ENCODE results near the gene SLC22A23. TPM values are rescaled to one million over a fixed set of nuclear protein-coding genes. Genes with fewer than 3 reads are reported as not detected.
A peak's percentile ranks its signal among the peaks of the same experiment; 100 is the strongest.

The SLC22A23 gene
- total RNA-seq, 4 donors from 2014 or later: 26.6 to 42.6 (median 37.6) TPM

GRCh38 chr6:3501826-3502500 is 45.1 kb upstream of the SLC22A23 start:
- 59 to 67% methylated on average over 6 of the region's 6 CpGs for WGBS, 2 donors
- H3K4me3 ChIP-seq: no peak overlapping the region
- TF ChIP-seq CTCF (IDR thresholded peaks at IDR 0.05) (no peak), POLR2A (IDR thresholded peaks at IDR 0.05) (no peak)
- no peaks in the 10 kb centered on the region for H3K27me3 ChIP-seq
- no peaks in the 10 kb centered on the region for H3K36me3 ChIP-seq
- peaks cover 0 to 50% (median 13%) of the 10 kb centered on the region in 3 donors for H3K4me1 ChIP-seq
- no peak for DNase-seq
- H3K9me3 ChIP-seq: no peaks in the 10 kb centered on the region
- H3K27ac ChIP-seq: peak overlapping the region in 1 of 4 donors; percentile 64
- intact Hi-C loops (cut with DNase I): no loop called here

GRCh38 chr6:3500262-3501014 is 43.6 kb upstream of the SLC22A23 start:
- no peak for TF ChIP-seq CTCF (IDR thresholded peaks at IDR 0.05)
- TF ChIP-seq POLR2A (IDR thresholded peaks at IDR 0.05): no peak
- Histone ChIP-seq H3K27me3 (no peaks in the 10 kb centered on the region), H3K27ac (peak overlapping the region in 3 of 4 donors; percentile 13 to 64 (median 59)), H3K36me3 (no peaks in the 10 kb centered on the region), H3K9me3 (no peaks in the 10 kb centered on the region), H3K4me1 (peaks cover 0 to 45% (median 13%) of the 10 kb centered on the region in 3 donors), H3K4me3 (no peak overlapping the region)
- 51 to 65% methylated on average over 7 of the region's 7 CpGs for WGBS, 2 donors
- intact Hi-C loops (cut with DNase I): no loop called here
- no peak for DNase-seq

- H3K4me1 ChIP-seq: peaks cover 0 to 45% (median 13%) of the 10 kb centered on the region in 3 donors
- WGBS, 2 donors: 92 to 100% methylated on average over 1 of the region's 1 CpG
- no peak for DNase-seq
- H3K27ac ChIP-seq: no peak overlapping the region
- no peaks in the 10 kb centered on the region for H3K36me3 ChIP-seq
- intact Hi-C loops (cut with DNase I): no loop called here
- H3K9me3 ChIP-seq: no peaks in the 10 kb centered on the region
- no peak overlapping the region for H3K4me3 ChIP-seq
- TF ChIP-seq POLR2A (IDR thresholded peaks at IDR 0.05) (no peak), CTCF (IDR thresholded peaks at IDR 0.05) (no peak)
- H3K27me3 ChIP-seq: no peaks in the 10 kb centered on the region
Measured at GRCh38 chr6:3499603-3500002, 42.8 kb upstream of the SLC22A23 start.

GRCh38 chr6:3496395-3496794 is 39.5 kb upstream of the SLC22A23 start:
- Histone ChIP-seq H3K27me3 (peaks cover 0 to 4% (median 0%) of the 10 kb centered on the region in 4 donors), H3K9me3 (no peaks in the 10 kb centered on the region), H3K4me3 (no peak overlapping the region), H3K4me1 (peaks cover 0 to 30% (median 10%) of the 10 kb centered on the region in 3 donors), H3K36me3 (no peaks in the 10 kb centered on the region), H3K27ac (no peak overlapping the region)
- intact Hi-C loops (cut with DNase I): no loop called here
- DNase-seq: no peak
- no peak for TF ChIP-seq POLR2A (IDR thresholded peaks at IDR 0.05)
- 69 to 71% methylated on average over 1 of the region's 1 CpG for WGBS, 2 donors

GRCh38 chr6:3494391-3495100 is 37.7 kb upstream of the SLC22A23 start:
- WGBS, 2 donors: 80% methylated on average over 7 of the region's 7 CpGs
- no peak overlapping the region for H3K27ac ChIP-seq
- DNase-seq: no peak

More at GRCh38 chr6:3494391-3495100, 37.7 kb upstream of the SLC22A23 start:
- no peak overlapping the region for H3K4me3 ChIP-seq
- no peak for TF ChIP-seq POLR2A (IDR thresholded peaks at IDR 0.05)
- no peak for TF ChIP-seq CTCF (IDR thresholded peaks at IDR 0.05)
- H3K4me1 ChIP-seq: peaks cover 0 to 16% (median 3%) of the 10 kb centered on the region in 3 donors
- H3K27me3 ChIP-seq: peaks cover 0 to 4% (median 0%) of the 10 kb centered on the region in 4 donors
- no peaks in the 10 kb centered on the region for H3K36me3 ChIP-seq
- no peaks in the 10 kb centered on the region for H3K9me3 ChIP-seq
- intact Hi-C loops (cut with DNase I): no loop called here
